ELR (cell line): Measurements from ENCODE around the gene ALOX12B.

Experiments used
- DNase-seq: peaks from one replicate; pipeline ENCODE4 v3.0.0-alpha.2; 2015; ENCODE audit warnings: low read depth

Gene ALOX12B

GRCh38 chr17:8087075-8087951, at the start of gene ALOX12B:
Gene ALOX12B (minus strand): TSS chr17:8087716. CDS start chr17:8087442, 274 bp downstream.
- no peak for DNase-seq

- peak; percentile 67 for DNase-seq
These were observed 46.4 kb upstream of the ALOX12B start for GRCh38 chr17:8133941-8134340.

GRCh38 chr17:8133399-8133798, 45.9 kb upstream of the ALOX12B start:
- DNase-seq, result no peak

GRCh38 chr17:8131844-8132441, 44.4 kb upstream of the ALOX12B start:
- DNase-seq, result peak; percentile 84

- DNase-seq, result no peak
These were observed 40.7 kb upstream of the ALOX12B start for GRCh38 chr17:8128125-8128784.

GRCh38 chr17:8126491-8127066, 39.1 kb upstream of the ALOX12B start:
- peak; percentile 69 for DNase-seq

- DNase-seq, result peak; percentile 54
These were observed 38.5 kb upstream of the ALOX12B start for GRCh38 chr17:8125947-8126490.

GRCh38 chr17:8125154-8125946, 37.8 kb upstream of the ALOX12B start:
- peak; percentile 79 for DNase-seq

- peak; percentile 54 for DNase-seq
These were observed 37.0 kb upstream of the ALOX12B start for GRCh38 chr17:8124350-8125153.

GRCh38 chr17:8123695-8124349, 36.3 kb upstream of the ALOX12B start, which contains the start of gene HES7:
Gene HES7 (minus strand): TSS chr17:8124106. CDS start chr17:8124084, 22 bp downstream.
- DNase-seq, result peak; percentile 48

GRCh38 chr17:8122924-8123694, 35.6 kb upstream of the ALOX12B start:
- DNase-seq, result peak; percentile 56

GRCh38 chr17:8122422-8122923, 35.0 kb upstream of the ALOX12B start:
- peak; percentile 70 for DNase-seq

GRCh38 chr17:8121681-8122421, 34.3 kb upstream of the ALOX12B start:
- DNase-seq, result peak; percentile 86

GRCh38 chr17:8121407-8121680, 33.8 kb upstream of the ALOX12B start:
- DNase-seq, result no peak

- DNase-seq, result peak; percentile 81
These were observed 33.2 kb upstream of the ALOX12B start for GRCh38 chr17:8120520-8121406.

GRCh38 chr17:8119581-8120519, 32.3 kb upstream of the ALOX12B start:
- peak; percentile 93 for DNase-seq
